Ovary (tissue), 3 donors: ENCODE measurements around the gene PDC.

Experiments
- EP300 ChIP-seq: sonication (generic); formaldehyde crosslinking; IDR thresholded peaks from one replicate; pipeline ENCODE4 v1.6.1; 2017; ENCODE audit warnings: antibody characterized with exemption
- POLR2A ChIP-seq: fragments of 450-650 bp; IDR thresholded peaks from one replicate; pipeline ENCODE4 v1.6.1; 2017; ENCODE audit warnings: antibody characterized with exemption, mild to moderate bottlenecking, moderate library complexity
- TF ChIP-seq, protein P1 (sequence below), 3 donors: fragments of 450-650 bp in 2 of 3; fragments of 200-600 bp in 1 of 3; IDR thresholded peaks; one replicate each; pipeline versions ENCODE4 v1.5.1 to v1.8.0; 2016 to 2022; ENCODE audit warnings: antibody characterized with exemption in 3 of 3, mild to moderate bottlenecking in 1 of 3
- donor health status: DM: no; HTN: no; CAD: no.

GRCh38 chr1:186418503-186418902 is 42.4 kb downstream of the PDC start:
- TF ChIP-seq, protein P1, sequence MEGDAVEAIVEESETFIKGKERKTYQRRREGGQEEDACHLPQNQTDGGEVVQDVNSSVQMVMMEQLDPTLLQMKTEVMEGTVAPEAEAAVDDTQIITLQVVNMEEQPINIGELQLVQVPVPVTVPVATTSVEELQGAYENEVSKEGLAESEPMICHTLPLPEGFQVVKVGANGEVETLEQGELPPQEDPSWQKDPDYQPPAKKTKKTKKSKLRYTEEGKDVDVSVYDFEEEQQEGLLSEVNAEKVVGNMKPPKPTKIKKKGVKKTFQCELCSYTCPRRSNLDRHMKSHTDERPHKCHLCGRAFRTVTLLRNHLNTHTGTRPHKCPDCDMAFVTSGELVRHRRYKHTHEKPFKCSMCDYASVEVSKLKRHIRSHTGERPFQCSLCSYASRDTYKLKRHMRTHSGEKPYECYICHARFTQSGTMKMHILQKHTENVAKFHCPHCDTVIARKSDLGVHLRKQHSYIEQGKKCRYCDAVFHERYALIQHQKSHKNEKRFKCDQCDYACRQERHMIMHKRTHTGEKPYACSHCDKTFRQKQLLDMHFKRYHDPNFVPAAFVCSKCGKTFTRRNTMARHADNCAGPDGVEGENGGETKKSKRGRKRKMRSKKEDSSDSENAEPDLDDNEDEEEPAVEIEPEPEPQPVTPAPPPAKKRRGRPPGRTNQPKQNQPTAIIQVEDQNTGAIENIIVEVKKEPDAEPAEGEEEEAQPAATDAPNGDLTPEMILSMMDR (IDR thresholded peaks at IDR 0.05): no peak
- TF ChIP-seq EP300: no peak
- no peak for TF ChIP-seq POLR2A
